ENCODE data around the gene FLVCR1.

- TF ChIP-seq, protein P1, sequence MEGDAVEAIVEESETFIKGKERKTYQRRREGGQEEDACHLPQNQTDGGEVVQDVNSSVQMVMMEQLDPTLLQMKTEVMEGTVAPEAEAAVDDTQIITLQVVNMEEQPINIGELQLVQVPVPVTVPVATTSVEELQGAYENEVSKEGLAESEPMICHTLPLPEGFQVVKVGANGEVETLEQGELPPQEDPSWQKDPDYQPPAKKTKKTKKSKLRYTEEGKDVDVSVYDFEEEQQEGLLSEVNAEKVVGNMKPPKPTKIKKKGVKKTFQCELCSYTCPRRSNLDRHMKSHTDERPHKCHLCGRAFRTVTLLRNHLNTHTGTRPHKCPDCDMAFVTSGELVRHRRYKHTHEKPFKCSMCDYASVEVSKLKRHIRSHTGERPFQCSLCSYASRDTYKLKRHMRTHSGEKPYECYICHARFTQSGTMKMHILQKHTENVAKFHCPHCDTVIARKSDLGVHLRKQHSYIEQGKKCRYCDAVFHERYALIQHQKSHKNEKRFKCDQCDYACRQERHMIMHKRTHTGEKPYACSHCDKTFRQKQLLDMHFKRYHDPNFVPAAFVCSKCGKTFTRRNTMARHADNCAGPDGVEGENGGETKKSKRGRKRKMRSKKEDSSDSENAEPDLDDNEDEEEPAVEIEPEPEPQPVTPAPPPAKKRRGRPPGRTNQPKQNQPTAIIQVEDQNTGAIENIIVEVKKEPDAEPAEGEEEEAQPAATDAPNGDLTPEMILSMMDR (IDR thresholded peaks at IDR 0.05; ENCODE audit: insufficient read depth, low read length, poor library complexity, severe bottlenecking) = no peak
- no peak for TF ChIP-seq EZH2phosphoT487 (conservative IDR thresholded peaks at IDR 0.05; ENCODE audit: low read length)
Observed at GRCh38 chr1:212933815-212934471, 75.9 kb downstream of the FLVCR1 start.

Measured in SU-DHL-6 (cell line).